RCC 7860 (cell line): Measurements from ENCODE around the gene ZNF397.

ENCODE experiments used
- DNase-seq: peaks from one replicate; pipeline ENCODE4 v3.0.0-alpha.2; 2015; ENCODE audit warnings: low spot score
- FAIRE-seq: peaks from 2 replicates; lab custom pipeline; 2012; peaks lifted over from hg19 to GRCh38; lab: Jason Lieb, UNC

ZNF397 gene

DNA sequence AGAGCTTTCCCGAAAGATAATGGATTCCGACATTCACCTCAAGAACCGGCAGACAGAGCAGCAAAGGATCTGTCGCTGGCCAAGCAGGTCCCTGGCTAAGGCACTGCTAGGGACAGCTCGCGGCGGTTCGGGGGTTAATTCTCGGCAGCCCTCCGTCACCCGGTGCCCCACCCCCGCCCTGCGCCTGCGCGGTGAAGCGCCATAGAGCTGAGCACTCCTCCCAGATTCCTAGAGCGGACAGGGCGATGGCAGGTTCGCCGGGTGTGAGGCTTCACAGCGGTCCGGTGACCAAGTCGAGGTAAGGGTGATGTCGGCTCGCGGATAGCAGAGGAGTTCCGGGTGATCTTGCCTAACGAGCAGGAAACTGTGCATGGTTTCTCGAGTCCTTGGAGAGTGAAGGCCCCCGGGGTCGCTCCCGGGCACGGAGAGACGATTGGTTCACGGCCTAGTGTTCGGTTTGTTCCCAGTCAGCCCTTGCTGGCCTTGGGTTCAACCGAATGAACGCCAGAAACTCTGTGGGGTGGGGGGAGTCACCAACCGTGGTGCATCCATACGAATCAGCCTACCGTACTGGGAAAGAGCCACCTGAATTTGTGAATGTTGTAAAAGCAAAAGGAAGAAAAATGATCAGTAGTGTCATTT lies 49.4 kb downstream of the ZNF397 start, which contains the start of gene ZSCAN30:
Gene ZSCAN30, minus strand, starts transcription at position 136 of the 642 bp plus-strand sequence. CDS start 25,877 bp downstream, outside the sequence.
- FAIRE-seq: peak; percentile 22

DNA sequence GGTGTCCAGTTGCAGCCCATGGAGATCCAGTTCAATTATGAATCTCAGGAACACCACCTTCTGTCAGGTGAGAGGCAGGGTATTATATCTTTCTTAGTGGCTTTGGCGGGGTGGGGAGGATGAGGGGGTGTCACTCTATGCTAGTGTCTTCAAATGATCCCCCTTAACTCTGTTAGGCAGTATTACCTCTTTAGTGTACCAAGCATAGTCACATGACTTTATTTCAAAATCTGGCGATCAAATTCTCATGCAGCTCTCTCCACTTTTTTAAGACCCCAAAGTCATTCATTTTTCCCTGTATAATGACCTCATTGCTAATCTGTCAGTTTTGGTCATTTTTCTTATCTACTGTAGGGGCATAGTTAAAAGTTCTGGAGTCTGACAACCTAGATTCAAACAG lies 50.3 kb downstream of the ZNF397 start:
- DNase-seq (no peak), FAIRE-seq (no peak)

More for the DNA sequence above, 49.4 kb downstream of the ZNF397 start, which contains the start of gene ZSCAN30:
- DNase-seq: peak; percentile 83

DNA sequence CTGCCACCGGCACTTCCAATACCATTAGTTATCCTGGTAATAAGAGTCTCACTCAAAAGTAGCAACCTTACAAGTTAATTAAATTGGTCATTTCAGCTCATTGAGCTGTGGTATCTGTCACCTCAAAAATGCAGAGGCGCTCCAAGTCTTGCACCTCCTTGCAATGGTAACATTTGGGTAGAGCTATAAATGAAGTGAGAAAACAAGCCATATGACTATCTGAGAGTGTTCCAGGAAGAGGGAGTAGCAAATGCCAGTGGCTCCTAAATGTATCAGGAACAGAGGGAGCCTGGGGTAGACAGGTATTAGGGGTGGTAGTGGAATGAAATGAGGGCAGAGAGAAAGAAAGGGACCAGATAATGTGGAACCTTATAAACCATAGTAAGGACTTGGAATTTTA lies 55.2 kb downstream of the ZNF397 start:
- no peak for FAIRE-seq
- DNase-seq: no peak

DNA sequence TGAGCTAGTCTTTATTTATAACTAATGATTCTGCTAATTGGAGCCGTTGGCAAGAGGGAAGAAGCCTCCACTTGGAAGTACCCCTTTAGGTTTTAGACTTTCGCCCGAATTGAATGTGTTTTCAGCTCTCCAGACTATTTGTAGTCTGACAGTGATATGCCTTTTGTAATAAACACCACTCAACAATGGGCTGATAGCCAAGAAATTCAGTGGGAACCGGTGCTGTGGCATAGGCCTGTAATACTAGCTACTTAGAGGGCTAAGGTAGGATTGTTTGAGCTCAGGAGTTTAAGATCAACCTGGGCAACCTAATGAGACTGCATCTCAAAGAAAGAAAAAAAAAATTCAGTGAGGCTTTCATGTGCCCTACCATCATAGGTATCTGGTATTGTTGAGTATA lies 62.8 kb downstream of the ZNF397 start:
- no peak for FAIRE-seq
- no peak for DNase-seq

- DNase-seq: no peak
- no peak for FAIRE-seq
These were observed 65.9 kb downstream of the ZNF397 start for GRCh38 chr18:35306588-35307250.
